Measurements from ENCODE around the gene TEKT1.

- TF ChIP-seq CTCF (IDR thresholded peaks at IDR 0.05; ENCODE audit: poor library complexity) (no peak), EZH2 (IDR thresholded peaks at IDR 0.05; ENCODE audit: borderline replicate concordance) (no peak)
Measured at GRCh38 chr17:6782244-6782643, 49.3 kb downstream of the TEKT1 start.

Data from hepatocyte (in vitro differentiated cells).